ENCODE data around the gene UBE3B. TPM values are rescaled to one million over a fixed set of nuclear protein-coding genes. Genes with fewer than 3 reads are reported as not detected.

UBE3B gene
- polyA plus RNA-seq, 1 donor (not counting 4 experiments of a cell fraction or from before 2014, with no cell fraction given) = 27.1 TPM

- no peaks in the 10 kb centered on the region for H3K79me2 ChIP-seq (ENCODE audit: control insufficient read depth, insufficient read depth, low read length)
- DNase-seq (ENCODE audit: low read depth, low spot score) (no peak), FAIRE-seq (no peak)
- H3K36me3 ChIP-seq (ENCODE audit: control insufficient read depth in 2 of 2, extremely low read depth in 1 of 2, insufficient read depth in 2 of 2, low read length in 2 of 2) = no peaks in the 10 kb centered on the region
- H3K9ac ChIP-seq (ENCODE audit: control insufficient read depth, extremely low read depth, insufficient read depth, low read length) = no peak overlapping the region
- H3K4me2 ChIP-seq (ENCODE audit: control insufficient read depth, extremely low read depth, insufficient read depth, low read depth, low read length) = no peak overlapping the region
- dilution Hi-C loops (cut with MboI; ENCODE audit: extremely low pct_ligation_motif_present, low sequenced_read_pairs) = loop anchor here (25.0 kb wide), 1 partner anchor 244 kb away; no protein-coding TSS in a partner anchor
- TF ChIP-seq EZH2 (IDR thresholded peaks at IDR 0.05; ENCODE audit: low read length) (no peak), CTCF (optimal IDR thresholded peaks at IDR 0.05 in 1 of 3, IDR thresholded peaks at IDR 0.05 in 1 of 3, conservative IDR thresholded peaks at IDR 0.05 in 1 of 3; ENCODE audit: extremely low read depth in 1 of 3, insufficient read depth in 2 of 3, low read length in 3 of 3) (no peak)
- H3K4me3 ChIP-seq (ENCODE audit: control insufficient read depth in 2 of 3, extremely low read depth in 1 of 3, insufficient read depth in 2 of 3, low read depth in 1 of 3, low read length in 3 of 3) = no peak overlapping the region
- no peaks in the 10 kb centered on the region for H3K9me3 ChIP-seq (ENCODE audit: control insufficient read depth, low read depth, low read length)
- no peak overlapping the region for H2AFZ ChIP-seq (ENCODE audit: control insufficient read depth, low read length)
- peaks cover 23% of the 10 kb centered on the region for H3K4me1 ChIP-seq (ENCODE audit: control insufficient read depth, extremely low read depth, insufficient read depth, low read length)
- H3K27me3 ChIP-seq (ENCODE audit: control insufficient read depth, extremely low read depth, insufficient read depth, low read length) = peaks cover 7% of the 10 kb centered on the region
- no peaks in the 10 kb centered on the region for H3K9me1 ChIP-seq (ENCODE audit: control insufficient read depth, extremely low read depth, insufficient read depth, low read length)
- no peaks in the 10 kb centered on the region for H4K20me1 ChIP-seq (ENCODE audit: control insufficient read depth, extremely low read depth, insufficient read depth, low read length)
- H3K27ac ChIP-seq (ENCODE audit: control insufficient read depth, insufficient read depth, low read length) = no peak overlapping the region
Observed at GRCh38 chr12:109542876-109543275, 65.4 kb downstream of the UBE3B start.

GRCh38 chr12:109544955-109545531, 67.6 kb downstream of the UBE3B start:
- no peaks in the 10 kb centered on the region for H3K9me3 ChIP-seq (ENCODE audit: control insufficient read depth, low read depth, low read length)
- H3K9ac ChIP-seq (ENCODE audit: control insufficient read depth, extremely low read depth, insufficient read depth, low read length) = no peak overlapping the region
- H3K9me1 ChIP-seq (ENCODE audit: control insufficient read depth, extremely low read depth, insufficient read depth, low read length) = no peaks in the 10 kb centered on the region
- no peaks in the 10 kb centered on the region for H3K36me3 ChIP-seq (ENCODE audit: control insufficient read depth in 2 of 2, extremely low read depth in 1 of 2, insufficient read depth in 2 of 2, low read length in 2 of 2)
- dilution Hi-C loops (cut with MboI; ENCODE audit: extremely low pct_ligation_motif_present, low sequenced_read_pairs) = loop anchor here (25.0 kb wide), 1 partner anchor 242 kb away; no protein-coding TSS in a partner anchor
- H3K4me2 ChIP-seq (ENCODE audit: control insufficient read depth, extremely low read depth, insufficient read depth, low read depth, low read length) = peak overlapping the region; percentile 34
- H3K4me1 ChIP-seq (ENCODE audit: control insufficient read depth, extremely low read depth, insufficient read depth, low read length) = peaks cover 23% of the 10 kb centered on the region
- H3K27me3 ChIP-seq (ENCODE audit: control insufficient read depth, extremely low read depth, insufficient read depth, low read length) = peaks cover 24% of the 10 kb centered on the region
- no peak overlapping the region for H3K4me3 ChIP-seq (ENCODE audit: control insufficient read depth in 2 of 3, extremely low read depth in 1 of 3, insufficient read depth in 2 of 3, low read depth in 1 of 3, low read length in 3 of 3)
- H4K20me1 ChIP-seq (ENCODE audit: control insufficient read depth, extremely low read depth, insufficient read depth, low read length) = no peaks in the 10 kb centered on the region
- FAIRE-seq (peak; percentile 26), DNase-seq (ENCODE audit: low read depth, low spot score) (no peak)
- H3K79me2 ChIP-seq (ENCODE audit: control insufficient read depth, insufficient read depth, low read length) = no peaks in the 10 kb centered on the region
- no peak for TF ChIP-seq EZH2 (IDR thresholded peaks at IDR 0.05; ENCODE audit: low read length)
- no peak for TF ChIP-seq CTCF (optimal IDR thresholded peaks at IDR 0.05 in 1 of 3, IDR thresholded peaks at IDR 0.05 in 1 of 3, conservative IDR thresholded peaks at IDR 0.05 in 1 of 3; ENCODE audit: extremely low read depth in 1 of 3, insufficient read depth in 2 of 3, low read length in 3 of 3)
- peak overlapping the region; percentile 72 for H2AFZ ChIP-seq (ENCODE audit: control insufficient read depth, low read length)
- H3K27ac ChIP-seq (ENCODE audit: control insufficient read depth, insufficient read depth, low read length) = no peak overlapping the region
